D721Med (cell line): ENCODE data around the gene SLC4A9.

Experiments
- DNase-seq: peaks from one replicate; pipeline ENCODE4 v3.0.0; 2011; ENCODE audit warnings: low spot score; ENCODE audit not compliant: insufficient read length
- FAIRE-seq: peaks from 2 replicates; lab custom pipeline; 2011; peaks lifted over from hg19 to GRCh38; lab: Jason Lieb, UNC
- TF ChIP-seq, protein P1 (sequence below): IDR thresholded peaks from 2 replicates; pipeline ENCODE4 v1.5.1; 2012; ENCODE audit warnings: mild to moderate bottlenecking, control low read depth; ENCODE audit not compliant: insufficient read depth; ENCODE audit errors: missing control alignments

Gene SLC4A9

DNA sequence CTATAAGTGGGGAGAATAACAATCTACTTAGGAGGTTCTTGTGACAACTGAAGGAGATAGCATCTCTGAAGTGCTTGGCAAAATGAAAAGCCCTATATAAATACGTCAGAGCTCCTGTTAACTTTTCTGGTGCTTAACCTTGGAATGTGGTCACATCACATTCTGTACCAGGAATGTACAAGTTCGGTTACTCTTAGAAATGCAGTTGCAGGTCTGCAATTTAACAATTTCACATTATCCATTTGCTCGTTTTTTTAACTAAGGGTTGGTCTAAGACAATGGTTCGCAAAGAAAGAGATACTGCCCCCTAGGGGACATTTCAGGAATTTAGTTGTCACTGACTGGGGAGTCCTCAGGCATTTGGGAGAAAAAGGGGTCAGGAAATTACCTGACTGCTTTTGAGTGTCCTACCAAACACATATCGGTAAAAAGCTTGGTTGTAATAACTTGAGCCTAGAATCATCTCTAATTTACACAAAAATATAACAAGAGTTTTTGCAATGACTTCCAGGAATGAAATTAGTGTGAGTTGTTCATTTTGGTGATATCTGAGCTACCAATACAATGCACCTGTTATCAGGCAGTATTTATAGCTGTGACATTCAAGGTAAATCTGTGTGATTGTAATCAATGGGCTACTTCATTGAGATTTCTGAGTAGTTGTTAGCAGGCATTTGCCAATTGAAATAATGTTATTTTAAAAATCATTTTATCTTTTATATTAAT lies 8.2 kb upstream of the SLC4A9 start:
- TF ChIP-seq, protein P1, sequence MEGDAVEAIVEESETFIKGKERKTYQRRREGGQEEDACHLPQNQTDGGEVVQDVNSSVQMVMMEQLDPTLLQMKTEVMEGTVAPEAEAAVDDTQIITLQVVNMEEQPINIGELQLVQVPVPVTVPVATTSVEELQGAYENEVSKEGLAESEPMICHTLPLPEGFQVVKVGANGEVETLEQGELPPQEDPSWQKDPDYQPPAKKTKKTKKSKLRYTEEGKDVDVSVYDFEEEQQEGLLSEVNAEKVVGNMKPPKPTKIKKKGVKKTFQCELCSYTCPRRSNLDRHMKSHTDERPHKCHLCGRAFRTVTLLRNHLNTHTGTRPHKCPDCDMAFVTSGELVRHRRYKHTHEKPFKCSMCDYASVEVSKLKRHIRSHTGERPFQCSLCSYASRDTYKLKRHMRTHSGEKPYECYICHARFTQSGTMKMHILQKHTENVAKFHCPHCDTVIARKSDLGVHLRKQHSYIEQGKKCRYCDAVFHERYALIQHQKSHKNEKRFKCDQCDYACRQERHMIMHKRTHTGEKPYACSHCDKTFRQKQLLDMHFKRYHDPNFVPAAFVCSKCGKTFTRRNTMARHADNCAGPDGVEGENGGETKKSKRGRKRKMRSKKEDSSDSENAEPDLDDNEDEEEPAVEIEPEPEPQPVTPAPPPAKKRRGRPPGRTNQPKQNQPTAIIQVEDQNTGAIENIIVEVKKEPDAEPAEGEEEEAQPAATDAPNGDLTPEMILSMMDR: peak; percentile 65
- DNase-seq (no peak), FAIRE-seq (no peak)

DNA sequence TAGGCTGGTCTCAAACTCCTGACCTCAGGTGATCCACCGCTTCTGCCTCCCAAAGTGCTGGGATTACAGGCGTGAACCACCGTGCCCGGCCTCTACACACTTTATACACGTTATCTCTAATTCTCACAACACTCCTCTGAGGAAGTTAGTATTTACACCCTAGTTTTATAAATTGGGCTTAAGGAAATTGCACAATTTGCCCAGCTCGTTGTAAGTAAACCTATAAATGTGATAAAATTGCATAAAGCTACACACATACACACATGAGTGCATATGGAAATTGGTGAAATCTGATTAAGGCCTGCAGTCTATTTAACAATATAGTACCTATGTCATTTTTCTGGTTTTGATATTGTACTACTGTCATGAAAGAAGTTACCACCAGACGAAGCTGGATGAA lies 4.4 kb upstream of the SLC4A9 start:
- DNase-seq (no peak), FAIRE-seq (no peak)
- TF ChIP-seq, protein P1: no peak

DNA sequence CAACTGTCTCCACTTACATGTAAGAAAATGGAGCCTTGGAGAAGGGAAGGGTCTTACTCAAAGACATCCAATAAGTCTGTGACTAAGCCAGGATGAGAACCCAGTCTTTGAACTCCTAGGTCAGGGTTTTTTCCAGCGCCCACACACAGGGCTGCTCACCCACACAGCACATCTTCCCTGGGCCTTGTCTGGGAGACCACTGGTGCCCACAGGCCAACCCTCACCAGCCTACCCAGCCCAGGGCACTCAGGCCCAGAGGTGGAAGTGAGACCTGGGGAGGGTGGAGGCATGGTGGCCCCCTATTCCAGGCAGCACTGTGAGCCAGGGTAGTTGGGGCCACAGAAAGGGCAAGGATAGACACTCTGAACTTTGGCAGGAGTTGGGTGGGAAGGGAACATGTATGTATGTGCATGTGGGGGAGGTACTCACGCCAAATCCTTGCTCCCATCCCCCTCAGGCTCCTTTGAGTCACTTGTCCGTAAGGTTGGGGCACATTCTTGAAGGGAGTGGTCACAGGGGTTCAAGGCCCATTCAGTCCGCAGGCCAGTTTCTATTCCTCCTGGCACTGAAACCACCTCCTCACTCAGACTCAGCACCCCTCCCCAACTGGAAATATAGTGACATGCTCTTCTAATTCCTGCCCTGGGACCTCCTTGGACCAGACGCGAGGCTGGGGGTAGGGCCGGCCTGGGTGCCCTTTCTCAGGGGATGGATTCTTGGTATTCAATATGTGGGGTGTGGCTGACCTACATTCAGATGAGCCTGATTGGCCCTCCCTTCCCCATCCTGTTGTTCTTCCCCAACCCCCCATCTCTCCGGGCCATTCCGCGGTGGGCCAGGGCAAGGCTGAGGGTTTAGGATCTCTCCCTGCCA lies 2.9 kb upstream of the SLC4A9 start:
- TF ChIP-seq, protein P1: no peak
- DNase-seq (no peak), FAIRE-seq (no peak)

DNA sequence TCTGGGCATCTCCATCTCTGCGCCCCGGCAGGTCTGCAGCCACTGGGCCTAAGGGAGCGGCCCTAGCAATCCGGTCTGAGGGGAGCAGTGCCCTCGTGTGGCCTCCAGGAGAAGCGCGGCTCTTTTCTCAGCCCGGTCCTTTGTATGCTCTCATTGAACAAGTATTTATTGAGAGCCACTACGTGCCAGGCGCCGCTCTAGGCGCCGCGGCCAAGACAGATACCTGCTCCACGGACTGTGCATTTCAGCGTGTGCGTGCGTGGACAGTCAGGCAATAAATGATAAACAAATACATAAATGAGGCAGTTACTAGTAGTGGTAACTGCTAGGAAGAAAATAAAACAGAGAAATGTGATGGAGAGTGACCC lies 2.3 kb upstream of the SLC4A9 start:
- no peak for FAIRE-seq

DNA sequence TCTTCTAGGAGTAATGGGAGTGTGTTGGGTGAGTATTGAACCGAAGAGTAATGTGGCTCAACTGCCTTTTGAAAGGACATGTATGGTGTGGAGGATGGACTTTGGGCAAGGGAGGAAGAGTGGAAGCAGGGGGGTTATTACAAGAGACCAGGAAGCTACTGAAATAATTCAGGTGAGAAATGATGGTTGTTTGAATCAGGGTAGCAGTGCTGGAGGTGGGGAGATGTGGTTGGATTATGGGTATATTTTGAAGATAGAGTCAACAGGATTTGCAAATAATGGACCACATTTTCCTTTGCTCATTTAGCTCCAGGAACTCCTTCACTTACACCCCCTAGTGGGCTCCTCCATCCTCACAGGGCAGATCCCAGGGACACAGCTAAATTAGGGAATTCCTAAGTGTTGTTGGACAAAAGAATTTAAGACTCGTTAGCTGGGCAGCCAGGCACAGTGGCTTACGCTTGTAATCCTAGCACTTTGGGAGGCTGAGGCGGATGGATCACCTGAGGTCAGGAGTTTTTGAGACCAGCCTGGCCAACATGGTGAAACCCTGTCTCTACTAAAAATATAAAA lies 1.2 kb upstream of the SLC4A9 start:
- TF ChIP-seq, protein P1: peak; percentile 26
- FAIRE-seq: no peak
- DNase-seq: no peak

More for the DNA sequence above, 2.3 kb upstream of the SLC4A9 start:
- peak; percentile 93 for DNase-seq
- TF ChIP-seq, protein P1: peak; percentile 80

DNA sequence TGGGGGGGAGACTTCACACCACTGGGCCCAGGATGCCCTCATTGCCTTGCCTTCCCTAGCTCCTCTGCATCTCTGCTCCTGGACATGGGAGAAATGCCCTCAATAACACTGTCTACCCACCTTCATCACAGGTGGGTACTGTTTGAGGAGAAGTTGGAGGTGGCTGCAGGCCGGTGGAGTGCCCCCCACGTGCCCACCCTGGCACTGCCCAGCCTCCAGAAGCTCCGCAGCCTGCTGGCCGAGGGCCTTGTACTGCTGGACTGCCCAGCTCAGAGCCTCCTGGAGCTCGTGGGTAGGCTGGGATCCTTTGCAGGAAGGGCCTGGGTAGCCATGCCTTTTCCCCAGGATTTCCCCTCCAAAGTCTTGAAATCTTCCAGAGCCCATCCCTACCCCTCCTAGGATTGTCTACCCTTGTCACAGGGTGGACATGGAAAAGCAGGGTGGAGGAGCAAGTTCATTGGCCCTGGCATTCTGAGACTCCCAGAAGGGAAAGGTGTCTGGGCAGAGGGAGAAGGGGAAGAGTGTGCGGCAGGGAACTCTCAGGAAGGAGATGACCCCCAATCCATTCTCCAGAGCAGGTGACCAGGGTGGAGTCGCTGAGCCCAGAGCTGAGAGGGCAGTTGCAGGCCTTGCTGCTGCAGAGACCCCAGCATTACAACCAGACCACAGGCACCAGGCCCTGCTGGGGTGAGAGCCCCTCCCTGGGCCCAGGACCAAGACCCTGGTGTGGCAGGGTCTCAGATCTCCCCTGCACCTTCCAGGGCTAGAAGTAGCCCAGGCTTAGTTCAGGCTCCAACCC lies 886 bp downstream of the SLC4A9 start:
- TF ChIP-seq, protein P1: no peak
- no peak for FAIRE-seq

More for the DNA sequence above, 886 bp downstream of the SLC4A9 start:
- DNase-seq: no peak
